ENCODE data around the gene PTGES3. TPM values are rescaled to one million over a fixed set of nuclear protein-coding genes. Genes with fewer than 3 reads are reported as not detected.

PTGES3 gene
- total RNA-seq, 2 experiments from 2014 or later = 284 to 386 TPM

- ChIA-PET CTCF (interaction anchor here (0.7 to 3.1 kb wide), 33 partner anchors 8 to 697 kb away, joined by 3 to 33 read pairs (median 4); partner anchors contain the start of genes ATP5F1B, NACA, PTGES3 and RBMS2), POLR2A (interaction anchor here (0.5 to 2.2 kb wide), 16 partner anchors 8 to 818 kb away, joined by 3 to 19 read pairs (median 7); partner anchors contain the start of genes ATP5F1B, NACA, ORMDL2 and PTGES3)
- Mint-ChIP-seq H3K4me3 (peak overlapping the region; percentile 87), H3K36me3 (ENCODE audit: low read depth) (peaks cover 33% of the 10 kb centered on the region), H3K27ac (peak overlapping the region; percentile 92), H3K4me1 (peaks cover 69% of the 10 kb centered on the region), H3K27me3 (no peaks in the 10 kb centered on the region), H3K9me3 (ENCODE audit: low read depth) (no peaks in the 10 kb centered on the region)
- ATAC-seq (peak; percentile 78), DNase-seq (peak; percentile 94)
- intact Hi-C loops (cut with DNase I, micrococcal nuclease) = loop anchor here (1.0 to 10.0 kb wide), 18 partner anchors 8 to 1119 kb away; partner anchors contain the start of genes NACA (in 2 of the 2), PTGES3 (in 2 of the 2), CDK4 (in 1 of the 2) and DDIT3 (in 1 of the 2)
These were observed 52.0 kb downstream of the PTGES3 start for GRCh38 chr12:56635806-56636674.

- intact Hi-C loops (cut with DNase I, micrococcal nuclease) = loop anchor here in 1 of 2 experiments (5.0 to 10.0 kb wide), 8 partner anchors 303 to 1120 kb away; partner anchors contain the start of genes CDK4, DDIT3, MARCHF9 and MBD6
- Mint-ChIP-seq H3K9me3 (ENCODE audit: low read depth) (no peaks in the 10 kb centered on the region), H3K36me3 (ENCODE audit: low read depth) (peaks cover 27% of the 10 kb centered on the region), H3K27me3 (no peaks in the 10 kb centered on the region), H3K4me3 (peak overlapping the region; percentile 87), H3K27ac (peak overlapping the region; percentile 92), H3K4me1 (peaks cover 77% of the 10 kb centered on the region)
- ChIA-PET POLR2A (interaction anchor here (0.5 to 2.2 kb wide), 8 partner anchors 10 to 351 kb away, joined by 3 to 19 read pairs (median 6); partner anchors contain the start of genes ATP5F1B, NACA and PTGES3), CTCF (interaction anchor here (0.6 to 3.1 kb wide), 15 partner anchors 11 to 444 kb away, joined by 3 to 33 read pairs (median 4); partner anchors contain the start of genes ATP5F1B, NACA, PTGES3 and RBMS2)
- peak; percentile 82 for DNase-seq
- peak; percentile 31 for ATAC-seq
These were observed 53.0 kb downstream of the PTGES3 start for GRCh38 chr12:56634837-56635791.

- ChIA-PET CTCF (interaction anchor here (0.6 to 3.1 kb wide), 6 partner anchors 12 to 1286 kb away, joined by 3 to 33 read pairs (median 3); partner anchors contain the start of genes ATP5F1B and PTGES3), POLR2A (interaction anchor here (0.7 to 1.0 kb wide), 3 partner anchors 8 to 99 kb away, joined by 3 to 4 read pairs (median 3); no protein-coding TSS in a partner anchor)
- peak overlapping the region; percentile 76 for H3K27ac Mint-ChIP-seq
- H3K36me3 Mint-ChIP-seq (ENCODE audit: low read depth) = peaks cover 22% of the 10 kb centered on the region
- no peaks in the 10 kb centered on the region for H3K9me3 Mint-ChIP-seq (ENCODE audit: low read depth)
- no peaks in the 10 kb centered on the region for H3K27me3 Mint-ChIP-seq
- peaks cover 73% of the 10 kb centered on the region for H3K4me1 Mint-ChIP-seq
- DNase-seq (peak; percentile 45), ATAC-seq (no peak)
- peak overlapping the region; percentile 87 for H3K4me3 Mint-ChIP-seq
- intact Hi-C loops (cut with DNase I, micrococcal nuclease) = loop anchor here in 1 of 2 experiments (5.0 to 10.0 kb wide), 5 partner anchors 412 to 1120 kb away; partner anchors contain the start of genes CDK4, MARCHF9, NABP2 and PA2G4
These were observed 53.7 kb downstream of the PTGES3 start for GRCh38 chr12:56634242-56634836.

- ATAC-seq = no peak
- peak; percentile 34 for DNase-seq
- Mint-ChIP-seq H3K27me3 (no peaks in the 10 kb centered on the region), H3K4me1 (peaks cover 74% of the 10 kb centered on the region), H3K4me3 (peak overlapping the region; percentile 87), H3K27ac (peak overlapping the region; percentile 76), H3K9me3 (ENCODE audit: low read depth) (no peaks in the 10 kb centered on the region), H3K36me3 (ENCODE audit: low read depth) (peaks cover 24% of the 10 kb centered on the region)
- ChIA-PET POLR2A (interaction anchor here (1.0 kb wide), 1 partner anchor 9 kb away, joined by 4 read pairs; no protein-coding TSS in a partner anchor), CTCF (interaction anchor here (0.7 to 1.0 kb wide), 2 partner anchors 12 to 1287 kb away, joined by 3 read pairs; no protein-coding TSS in a partner anchor)
- intact Hi-C loops (cut with DNase I, micrococcal nuclease) = loop anchor here in 1 of 2 experiments (5.0 to 10.0 kb wide), 5 partner anchors 411 to 1121 kb away; partner anchors contain the start of genes CDK4, MARCHF9, NABP2 and PA2G4
These were observed 54.4 kb downstream of the PTGES3 start for GRCh38 chr12:56633468-56634241.

GRCh38 chr12:56632701-56633467, 55.2 kb downstream of the PTGES3 start:
- peak overlapping the region; percentile 87 for H3K4me3 Mint-ChIP-seq
- ATAC-seq (no peak), DNase-seq (no peak)
- intact Hi-C loops (cut with DNase I, micrococcal nuclease) = loop anchor here in 1 of 2 experiments (5.0 to 10.0 kb wide), 5 partner anchors 411 to 1122 kb away; partner anchors contain the start of genes CDK4, MARCHF9, NABP2 and PA2G4
- ChIA-PET POLR2A (interaction anchor here (0.7 to 1.0 kb wide), 2 partner anchors 10 to 869 kb away, joined by 4 read pairs; no protein-coding TSS in a partner anchor), CTCF (interaction anchor here (0.8 to 1.0 kb wide), 2 partner anchors 12 to 45 kb away, joined by 3 read pairs; no protein-coding TSS in a partner anchor)
- H3K4me1 Mint-ChIP-seq = peaks cover 75% of the 10 kb centered on the region
- no peaks in the 10 kb centered on the region for H3K9me3 Mint-ChIP-seq (ENCODE audit: low read depth)
- peaks cover 21% of the 10 kb centered on the region for H3K36me3 Mint-ChIP-seq (ENCODE audit: low read depth)
- H3K27me3 Mint-ChIP-seq = no peaks in the 10 kb centered on the region
- H3K27ac Mint-ChIP-seq = peak overlapping the region; percentile 45

GRCh38 chr12:56631790-56632700, 56.0 kb downstream of the PTGES3 start:
- H3K36me3 Mint-ChIP-seq (ENCODE audit: low read depth) = peaks cover 19% of the 10 kb centered on the region
- ChIA-PET POLR2A (interaction anchor here (0.7 kb wide), 1 partner anchor 870 kb away, joined by 4 read pairs; no protein-coding TSS in a partner anchor), CTCF (interaction anchor here (0.8 kb wide), 1 partner anchor 46 kb away, joined by 3 read pairs; no protein-coding TSS in a partner anchor)
- H3K27me3 Mint-ChIP-seq = no peaks in the 10 kb centered on the region
- H3K4me1 Mint-ChIP-seq = peaks cover 72% of the 10 kb centered on the region
- H3K9me3 Mint-ChIP-seq (ENCODE audit: low read depth) = no peaks in the 10 kb centered on the region
- H3K27ac Mint-ChIP-seq = peak overlapping the region; percentile 56
- H3K4me3 Mint-ChIP-seq = peak overlapping the region; percentile 87
- DNase-seq (peak; percentile 77), ATAC-seq (no peak)
- intact Hi-C loops (cut with DNase I, micrococcal nuclease) = loop anchor here in 1 of 2 experiments (5.0 to 10.0 kb wide), 5 partner anchors 410 to 1123 kb away; partner anchors contain the start of genes CDK4, MARCHF9, NABP2 and PA2G4

- peak; percentile 94 for DNase-seq
- ChIA-PET POLR2A (interaction anchor here (1.9 kb wide), 1 partner anchor 54 kb away, joined by 14 read pairs; no protein-coding TSS in a partner anchor), CTCF (interaction anchor here (0.7 to 1.0 kb wide), 2 partner anchors 56 to 134 kb away, joined by 3 to 4 read pairs; no protein-coding TSS in a partner anchor)
- Mint-ChIP-seq H3K27ac (peak within 1 kb of the TSS; percentile 93), H3K36me3 (ENCODE audit: low read depth) (peaks cover 31% of the 10 kb centered on the region), H3K9me3 (ENCODE audit: low read depth) (no peaks in the 10 kb centered on the region), H3K4me3 (peak within 1 kb of the TSS; percentile 96), H3K27me3 (no peaks in the 10 kb centered on the region), H3K4me1 (peaks cover 75% of the 10 kb centered on the region)
- intact Hi-C loops (cut with DNase I, micrococcal nuclease) = loop anchor here in 1 of 2 experiments (1.0 to 10.0 kb wide), 7 partner anchors 95 to 1125 kb away; partner anchors contain the start of genes CDK4, MARCHF9, NABP2 and NACA
- peak; percentile 69 for ATAC-seq
These were observed 57.9 kb downstream of the PTGES3 start, which contains the start of gene BAZ2A for GRCh38 chr12:56630180-56630632. TSS of gene BAZ2A (minus strand) at chr12:56630326. CDS start at chr12:56617530, 12,796 bp downstream.
